ENCODE measurements around the gene ESF1.

The ESF1 gene

DNA sequence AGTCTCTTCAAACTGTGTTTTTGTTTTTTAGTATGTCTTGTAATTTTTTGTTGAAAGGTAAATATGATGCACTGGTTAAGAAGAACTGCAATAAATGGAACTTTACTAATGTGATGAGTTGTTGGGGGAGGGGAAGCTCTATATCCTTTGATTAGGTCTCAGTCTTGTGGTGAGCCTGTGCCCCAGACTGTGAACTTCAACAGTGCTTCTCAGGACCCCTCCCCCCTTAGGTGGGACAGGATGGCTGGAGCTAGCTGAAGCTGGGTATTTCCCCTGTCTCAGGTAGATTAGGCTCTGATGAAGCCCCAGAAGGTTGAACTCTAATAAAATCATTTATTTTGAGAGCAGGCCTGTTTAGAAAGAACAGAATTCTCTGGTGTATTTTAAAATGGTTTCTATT lies 114.6 kb downstream of the ESF1 start:
- H3K4me3 ChIP-seq (ENCODE audit: insufficient read depth, low read depth, low read length) = no peak overlapping the region
- H3K9me3 ChIP-seq (ENCODE audit: control insufficient read depth, low read length) = no peaks in the 10 kb centered on the region
- H3K36me3 ChIP-seq (ENCODE audit: control insufficient read depth, insufficient read depth, low read length) = no peaks in the 10 kb centered on the region
- H3K4me1 ChIP-seq (ENCODE audit: control insufficient read depth, insufficient read depth, low read length) = no peaks in the 10 kb centered on the region
- H3K27me3 ChIP-seq (ENCODE audit: control insufficient read depth, insufficient read depth, low read length, poor library complexity, severe bottlenecking) = no peaks in the 10 kb centered on the region
- H3K27ac ChIP-seq (ENCODE audit: insufficient read depth, low read depth, low read length, poor library complexity, severe bottlenecking) = no peak overlapping the region

DNA sequence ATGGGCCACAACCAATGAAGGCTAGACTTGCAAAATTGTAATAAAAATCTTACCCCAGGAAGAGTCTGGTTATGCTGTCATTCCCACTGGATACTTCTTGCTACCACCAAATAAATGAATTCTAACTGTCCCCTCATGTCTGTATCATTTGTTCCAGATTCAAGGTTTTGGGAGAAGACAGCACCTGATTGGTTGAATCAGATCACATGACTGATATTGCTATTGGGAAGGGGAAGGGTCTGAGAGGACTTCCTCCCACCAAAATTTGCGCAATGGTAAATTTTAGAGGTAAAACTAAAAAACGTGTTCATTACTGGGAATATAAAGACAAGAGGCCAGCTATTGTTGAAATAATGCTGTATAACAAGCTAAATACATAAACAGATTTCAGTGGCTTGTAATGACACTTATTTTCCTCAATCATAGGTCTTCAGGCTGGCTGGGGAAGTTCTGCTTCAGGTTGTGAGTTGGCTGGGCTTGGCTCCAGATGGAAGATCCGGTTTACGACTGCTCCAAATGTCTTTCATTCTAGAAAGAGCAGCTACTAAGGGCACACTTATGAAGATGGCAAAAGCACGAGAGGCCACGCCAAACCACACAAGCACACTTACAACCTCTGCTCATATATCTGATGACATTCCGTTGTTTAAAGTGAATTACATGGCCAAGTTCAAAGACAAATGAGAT lies 118.9 kb downstream of the ESF1 start:
- Histone ChIP-seq H3K4me1 (ENCODE audit: control insufficient read depth, insufficient read depth, low read length) (no peaks in the 10 kb centered on the region), H3K9me3 (ENCODE audit: control insufficient read depth, low read length) (no peaks in the 10 kb centered on the region), H3K4me3 (ENCODE audit: insufficient read depth, low read depth, low read length) (no peak overlapping the region), H3K36me3 (ENCODE audit: control insufficient read depth, insufficient read depth, low read length) (no peaks in the 10 kb centered on the region), H3K27me3 (ENCODE audit: control insufficient read depth, insufficient read depth, low read length, poor library complexity, severe bottlenecking) (no peaks in the 10 kb centered on the region), H3K27ac (ENCODE audit: insufficient read depth, low read depth, low read length, poor library complexity, severe bottlenecking) (no peak overlapping the region)
- 94 to 96% methylated on average over 5 to 7 of the region's 7 CpGs for WGBS, 2 experiments
